ENCODE data around the gene SLC35F6.
A peak's percentile ranks its signal among the peaks of the same experiment; 100 is the strongest.

Gene SLC35F6, protein sequence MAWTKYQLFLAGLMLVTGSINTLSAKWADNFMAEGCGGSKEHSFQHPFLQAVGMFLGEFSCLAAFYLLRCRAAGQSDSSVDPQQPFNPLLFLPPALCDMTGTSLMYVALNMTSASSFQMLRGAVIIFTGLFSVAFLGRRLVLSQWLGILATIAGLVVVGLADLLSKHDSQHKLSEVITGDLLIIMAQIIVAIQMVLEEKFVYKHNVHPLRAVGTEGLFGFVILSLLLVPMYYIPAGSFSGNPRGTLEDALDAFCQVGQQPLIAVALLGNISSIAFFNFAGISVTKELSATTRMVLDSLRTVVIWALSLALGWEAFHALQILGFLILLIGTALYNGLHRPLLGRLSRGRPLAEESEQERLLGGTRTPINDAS

DNA sequence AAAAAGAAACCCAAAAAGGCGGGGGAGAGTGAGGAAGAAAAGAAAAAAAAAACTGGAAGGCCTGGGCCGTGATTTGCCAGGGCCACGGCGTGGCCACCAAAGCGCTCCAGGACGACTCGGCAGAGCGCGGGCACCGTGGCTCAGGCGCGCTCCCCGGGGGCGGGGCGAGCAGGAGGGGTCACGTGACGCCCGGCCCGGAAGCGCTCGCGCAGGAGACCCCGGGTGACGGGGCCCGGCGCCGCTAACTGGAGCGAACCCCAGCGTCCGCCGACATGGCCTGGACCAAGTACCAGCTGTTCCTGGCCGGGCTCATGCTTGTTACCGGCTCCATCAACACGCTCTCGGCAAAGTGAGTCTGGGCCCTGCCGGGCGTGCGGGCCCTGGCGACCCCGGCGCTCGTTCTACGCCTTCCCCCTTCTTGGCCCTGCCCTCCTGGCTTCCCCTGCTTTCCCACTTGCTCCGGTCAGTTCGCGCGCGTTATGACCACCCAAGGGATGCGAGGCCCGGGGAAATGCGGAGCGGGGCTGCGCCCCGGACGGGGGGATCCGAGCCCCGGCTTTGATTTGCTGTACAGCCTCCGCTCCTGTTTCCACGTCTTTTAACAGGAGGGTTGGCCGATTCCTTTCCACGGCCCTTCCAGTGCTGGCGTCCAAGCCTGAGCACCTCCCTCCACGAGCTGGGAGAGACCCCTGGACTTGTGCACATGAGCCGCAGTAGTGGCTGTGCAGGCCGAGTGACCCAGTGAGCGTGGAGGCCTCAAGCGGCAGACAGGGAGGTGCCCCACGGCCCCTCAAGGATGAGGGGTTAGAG, at the start of gene SLC35F6:
Gene SLC35F6, plus strand, starts transcription at position 207 of the 810 bp plus-strand sequence. Its CDS starts 66 bp downstream, at position 273.
- peak; percentile 89 for DNase-seq

DNA sequence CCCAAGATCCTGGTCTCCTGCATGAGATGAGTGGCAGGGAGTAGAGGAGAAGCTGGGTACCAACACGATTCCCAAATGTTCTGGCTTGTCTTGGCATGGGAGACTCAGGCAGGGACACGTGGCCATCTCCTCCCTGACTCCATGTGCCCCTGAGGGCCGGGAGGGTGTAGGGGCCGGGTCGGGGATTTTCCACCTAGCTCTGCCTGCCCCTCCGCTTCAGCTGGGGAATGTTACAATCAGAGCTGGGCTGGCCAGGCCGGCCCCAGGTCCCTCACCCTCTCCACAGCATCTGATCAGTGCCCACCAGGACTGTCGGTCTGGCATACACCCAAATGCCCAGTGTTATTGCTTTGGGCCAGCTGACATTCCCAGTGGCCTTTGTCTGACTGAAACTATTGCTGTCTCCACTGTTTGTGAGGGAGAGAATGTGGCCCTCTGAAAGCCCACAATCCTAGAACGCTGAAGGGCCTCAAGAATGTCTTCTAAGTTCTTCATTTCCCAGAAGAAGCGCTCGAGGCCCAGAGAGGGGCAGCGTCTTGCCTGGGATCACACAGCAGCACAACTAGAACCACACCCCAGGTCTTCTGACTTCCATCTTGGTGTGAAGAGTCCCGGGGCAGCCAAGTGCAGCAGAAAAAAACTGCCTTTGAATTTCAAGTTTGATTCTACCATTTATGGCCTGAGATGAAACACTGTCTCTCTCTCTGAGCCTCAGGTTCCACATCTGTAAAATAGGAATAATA, 48.4 kb upstream of the SLC35F6 start:
- no peak for DNase-seq

DNA sequence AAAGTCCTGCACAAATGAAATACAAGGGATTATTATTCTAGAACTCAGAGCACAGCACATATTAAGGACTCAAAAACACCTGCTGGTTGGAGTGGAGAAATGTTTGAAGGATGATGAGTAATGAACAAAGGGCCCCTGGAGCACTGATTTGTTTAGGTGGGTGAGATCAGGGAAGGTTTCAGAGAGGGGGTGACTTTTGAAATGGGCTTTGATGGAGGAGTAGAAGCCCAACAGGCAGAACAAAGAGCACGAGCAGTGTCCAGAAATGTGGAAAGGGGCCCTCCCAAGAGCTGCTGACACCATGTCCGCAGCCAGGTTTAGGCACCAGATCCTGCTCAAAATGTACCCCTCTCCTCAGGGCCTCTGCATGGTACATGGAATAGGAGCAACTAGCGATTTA, 47.7 kb upstream of the SLC35F6 start:
- no peak for DNase-seq

DNA sequence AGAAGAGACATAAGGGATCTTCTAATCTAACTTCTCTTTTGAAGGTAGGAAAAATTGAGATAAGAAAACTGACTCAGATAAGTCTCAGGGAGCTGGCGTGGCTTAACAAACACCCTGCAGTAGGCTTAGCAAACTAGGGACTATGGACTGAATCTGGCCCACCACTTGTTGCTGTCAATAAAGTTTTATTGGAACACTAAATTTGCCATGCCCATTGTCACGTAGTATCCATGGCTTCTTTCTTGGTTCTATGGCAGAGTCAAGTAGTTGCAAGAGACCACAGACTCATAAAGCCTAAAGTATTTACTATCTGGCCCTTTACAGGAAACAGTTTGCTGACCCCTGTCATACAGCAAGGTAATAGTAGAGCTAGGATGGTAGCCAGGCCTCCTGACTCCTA, 47.3 kb upstream of the SLC35F6 start:
- no peak for DNase-seq

DNA sequence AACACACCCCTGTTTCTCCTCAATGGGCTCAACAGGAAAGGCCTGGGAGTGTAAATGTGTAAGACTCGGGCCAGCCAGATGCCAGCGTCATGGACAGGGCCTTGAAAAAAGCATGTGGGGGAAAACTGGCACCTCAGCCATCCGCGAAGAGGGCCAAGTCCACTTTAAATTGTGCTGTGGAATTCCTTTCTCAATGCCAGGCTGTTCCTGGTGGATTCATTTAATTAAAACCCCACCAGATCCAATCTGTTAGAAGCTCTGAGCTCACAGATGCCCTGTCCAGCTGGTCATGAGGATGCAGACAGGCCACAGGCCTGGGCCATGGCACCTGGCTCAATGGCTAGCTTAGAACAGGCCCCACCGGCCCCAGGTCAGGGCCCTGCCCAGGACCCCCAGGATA, 46.7 kb upstream of the SLC35F6 start:
- no peak for DNase-seq

DNA sequence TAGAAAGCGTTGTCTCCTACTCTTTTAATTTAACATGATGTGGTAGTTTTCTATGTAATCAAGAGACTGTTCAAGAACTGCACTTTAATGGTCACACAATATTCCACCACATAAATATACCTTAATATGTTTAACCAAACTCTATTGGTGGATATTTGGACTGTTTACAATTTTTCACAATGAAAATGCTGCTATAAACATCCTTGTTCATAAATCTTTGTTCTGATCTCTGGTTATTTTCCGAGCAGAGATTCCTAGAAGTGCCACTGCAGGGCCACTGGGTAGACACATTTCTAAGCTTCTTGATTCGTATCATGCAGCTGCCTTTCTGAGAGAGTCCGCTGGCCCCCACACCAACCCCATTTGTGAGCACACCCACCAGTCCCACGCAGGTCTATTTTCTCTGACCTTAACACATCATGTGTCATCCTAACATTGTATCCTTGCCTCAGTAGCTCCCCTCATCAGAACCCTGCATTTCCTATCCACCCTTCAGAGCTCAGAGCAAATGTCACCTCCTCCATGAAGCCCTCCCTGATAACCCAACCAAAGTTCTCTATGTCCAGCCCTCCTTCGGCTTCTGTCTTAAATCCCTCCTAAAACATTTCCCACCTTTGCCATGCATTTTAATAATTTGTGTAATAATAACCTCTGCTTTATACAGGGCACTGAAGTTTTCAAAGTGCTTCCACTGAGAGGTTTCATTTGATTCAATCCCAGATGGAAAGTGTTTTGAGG, 45.0 kb upstream of the SLC35F6 start:
- no peak for DNase-seq

DNA sequence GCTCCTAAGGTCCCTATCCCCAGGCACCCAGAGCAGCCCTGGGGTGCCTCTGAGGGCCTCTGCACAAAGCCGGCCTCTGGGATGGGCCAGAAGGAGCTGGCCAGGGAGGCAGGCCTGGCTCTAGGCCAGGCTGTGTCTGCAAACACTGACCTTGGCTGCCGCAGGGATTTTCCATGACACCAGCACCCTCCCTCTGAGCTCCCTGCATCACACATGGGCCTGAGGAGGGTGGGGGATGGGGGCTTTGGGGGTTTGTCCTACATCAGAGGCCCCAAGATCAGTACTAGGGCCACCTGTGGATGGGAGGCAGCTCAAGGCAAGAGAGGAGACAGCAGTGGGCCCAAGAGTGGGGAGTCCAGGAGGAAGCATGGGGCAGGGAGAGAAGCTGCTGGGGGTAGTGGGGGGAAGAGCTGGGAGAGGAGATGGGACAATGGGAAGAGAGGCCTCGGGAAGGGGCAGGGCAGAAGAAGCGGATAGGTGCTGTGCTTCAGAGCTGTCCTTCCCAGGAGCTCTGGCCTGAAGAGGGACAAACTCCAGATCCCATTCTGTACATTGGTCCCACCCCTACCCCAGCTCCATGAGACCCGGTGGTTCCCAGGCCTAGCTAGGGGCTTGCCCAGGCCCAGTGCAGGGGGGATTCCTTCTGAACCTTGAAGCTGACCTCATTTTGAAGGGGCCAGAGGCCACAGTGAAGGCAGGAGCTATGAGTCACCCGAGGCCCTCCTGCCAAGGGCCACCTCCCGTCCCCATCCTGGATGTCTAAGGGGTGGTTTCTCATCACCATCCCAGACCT, 43.6 kb upstream of the SLC35F6 start:
- no peak for DNase-seq

DNA sequence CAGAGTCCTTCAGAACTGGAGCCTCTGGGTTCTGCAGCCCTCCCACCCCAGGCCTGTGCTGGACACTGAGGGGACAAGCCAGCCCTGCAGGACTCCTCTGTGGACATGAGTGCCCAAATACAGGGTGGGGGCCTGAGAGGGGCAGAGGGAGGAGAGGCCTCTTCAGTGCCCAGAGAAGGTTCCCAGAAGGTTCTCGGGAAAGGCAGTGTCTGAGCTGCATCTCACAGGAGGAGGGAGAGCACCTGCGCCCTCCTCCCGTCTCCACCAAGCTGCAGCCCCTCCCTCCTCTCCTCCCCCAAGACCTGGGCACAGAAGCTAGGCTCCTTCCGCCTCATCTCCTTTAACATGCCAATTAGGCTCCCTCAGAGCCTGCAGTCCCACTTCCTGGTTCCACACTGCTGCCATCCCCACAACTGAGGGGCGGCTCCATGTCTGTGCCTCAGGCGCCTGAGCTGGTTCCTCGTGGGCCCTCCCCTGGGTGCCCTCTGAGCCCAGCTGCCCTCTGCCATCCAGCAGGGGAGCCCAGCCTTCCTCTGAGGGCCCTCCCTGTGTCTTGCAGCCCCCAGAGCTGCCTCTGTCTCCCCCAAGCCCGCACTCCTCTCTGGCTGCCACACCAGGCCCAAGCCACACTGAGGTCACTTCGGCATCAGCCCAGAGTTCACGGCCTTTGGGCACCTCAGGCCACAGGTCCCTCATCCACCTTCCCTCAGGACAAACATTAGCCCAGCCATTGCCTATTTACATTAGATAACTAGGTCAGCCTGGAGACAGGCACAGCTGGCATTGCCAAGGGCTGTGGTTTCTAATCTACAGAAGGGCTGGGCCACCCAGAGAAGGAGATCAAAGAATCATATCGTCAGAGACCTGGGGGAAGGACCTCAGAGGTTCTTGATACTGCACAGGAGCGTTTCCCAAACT, 42.7 kb upstream of the SLC35F6 start:
- DNase-seq, result peak; percentile 13

DNA sequence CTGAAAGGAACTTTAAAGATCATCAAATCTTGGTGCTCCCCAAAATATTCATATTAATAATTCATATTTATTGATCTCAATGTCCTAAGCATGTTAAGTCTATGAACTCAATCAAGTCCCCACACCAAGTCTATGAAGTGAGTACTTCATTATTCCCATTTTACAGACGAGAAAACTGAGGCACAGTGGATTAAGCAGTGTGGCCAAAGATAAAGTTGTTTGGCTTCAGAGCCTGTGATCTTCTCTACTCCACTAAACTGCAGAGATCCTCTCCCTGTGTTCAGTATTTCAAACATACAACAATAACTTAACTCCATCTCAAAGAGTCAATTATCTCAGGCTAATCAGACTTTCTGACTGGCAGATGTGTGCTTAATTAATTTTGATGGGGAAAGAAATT, 41.8 kb upstream of the SLC35F6 start:
- DNase-seq, result no peak

DNA sequence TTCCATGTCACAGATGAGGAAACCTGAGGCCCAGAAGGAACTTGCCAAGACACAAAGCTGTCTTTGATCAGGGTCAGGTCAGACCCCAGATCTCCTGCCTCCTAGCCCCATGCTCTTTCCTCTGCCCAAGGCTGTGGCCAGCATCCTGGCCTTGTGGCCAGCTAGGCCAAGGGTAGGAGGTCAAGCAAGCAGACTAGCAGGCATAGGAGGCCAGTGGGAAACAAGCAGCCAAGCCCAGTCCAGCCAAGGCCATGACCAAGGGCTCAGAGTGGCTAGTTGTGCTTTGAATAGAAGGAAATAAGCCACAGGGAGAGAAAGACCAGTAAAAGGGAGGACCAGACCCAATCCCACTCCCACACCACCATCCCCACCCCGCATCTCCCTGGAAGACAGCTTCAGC, 41.2 kb upstream of the SLC35F6 start:
- DNase-seq, result no peak

DNA sequence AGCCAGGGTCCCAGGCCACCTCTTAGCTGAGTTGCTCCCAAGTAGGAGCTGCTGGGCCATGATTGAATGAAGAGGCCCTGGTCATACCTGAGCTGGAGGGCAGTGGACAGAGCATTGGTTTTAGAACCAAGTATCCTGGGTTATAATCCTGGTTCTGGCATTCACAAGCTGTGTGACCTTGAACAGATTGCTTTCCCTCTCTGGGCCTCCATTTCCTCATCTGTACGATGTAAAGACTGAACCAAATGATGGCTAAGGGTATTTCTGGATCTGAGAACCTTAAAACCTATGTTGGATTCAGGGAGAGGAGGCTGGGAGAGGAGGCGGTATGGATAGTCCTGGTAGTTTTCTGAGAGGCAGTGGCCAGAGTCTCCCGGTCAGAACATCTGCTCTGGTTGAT, 40.6 kb upstream of the SLC35F6 start:
- no peak for DNase-seq

DNA sequence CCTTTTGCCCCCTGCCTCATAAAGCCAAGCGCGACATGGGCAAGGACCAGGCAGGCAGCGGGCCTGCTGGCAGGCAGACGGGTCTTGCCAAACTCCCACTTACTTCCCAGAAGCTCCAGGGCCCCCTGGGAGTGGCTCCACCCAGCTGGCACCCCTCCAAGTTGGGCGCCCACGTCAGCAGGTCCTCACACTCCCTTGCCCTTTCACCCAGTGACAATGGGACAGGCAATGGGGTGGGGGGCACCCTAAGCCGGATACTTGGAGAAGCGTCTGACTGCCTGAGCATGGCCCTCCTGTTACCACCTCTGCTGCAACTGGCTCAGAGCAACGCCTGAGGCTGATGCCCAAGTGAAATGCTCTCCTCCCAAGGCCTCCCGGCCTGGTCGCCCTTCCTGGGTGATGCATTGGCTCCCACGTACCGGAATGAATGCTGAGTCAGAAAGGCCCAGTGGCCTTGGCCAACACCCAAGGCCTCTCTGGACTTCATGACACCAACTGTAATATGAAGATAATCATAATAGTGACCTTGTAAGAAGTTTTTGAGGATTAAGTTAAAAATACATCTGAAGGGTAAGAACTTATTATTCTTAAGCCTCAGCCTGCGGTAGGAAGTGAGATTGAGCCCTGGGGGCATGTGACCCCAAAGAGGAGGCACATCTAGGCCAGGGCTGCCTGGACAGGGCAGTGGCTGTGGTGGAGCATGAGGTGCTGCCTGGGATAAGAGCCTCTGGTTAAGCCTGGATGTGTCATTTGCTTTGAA, 39.9 kb upstream of the SLC35F6 start:
- DNase-seq, result peak; percentile 62

DNA sequence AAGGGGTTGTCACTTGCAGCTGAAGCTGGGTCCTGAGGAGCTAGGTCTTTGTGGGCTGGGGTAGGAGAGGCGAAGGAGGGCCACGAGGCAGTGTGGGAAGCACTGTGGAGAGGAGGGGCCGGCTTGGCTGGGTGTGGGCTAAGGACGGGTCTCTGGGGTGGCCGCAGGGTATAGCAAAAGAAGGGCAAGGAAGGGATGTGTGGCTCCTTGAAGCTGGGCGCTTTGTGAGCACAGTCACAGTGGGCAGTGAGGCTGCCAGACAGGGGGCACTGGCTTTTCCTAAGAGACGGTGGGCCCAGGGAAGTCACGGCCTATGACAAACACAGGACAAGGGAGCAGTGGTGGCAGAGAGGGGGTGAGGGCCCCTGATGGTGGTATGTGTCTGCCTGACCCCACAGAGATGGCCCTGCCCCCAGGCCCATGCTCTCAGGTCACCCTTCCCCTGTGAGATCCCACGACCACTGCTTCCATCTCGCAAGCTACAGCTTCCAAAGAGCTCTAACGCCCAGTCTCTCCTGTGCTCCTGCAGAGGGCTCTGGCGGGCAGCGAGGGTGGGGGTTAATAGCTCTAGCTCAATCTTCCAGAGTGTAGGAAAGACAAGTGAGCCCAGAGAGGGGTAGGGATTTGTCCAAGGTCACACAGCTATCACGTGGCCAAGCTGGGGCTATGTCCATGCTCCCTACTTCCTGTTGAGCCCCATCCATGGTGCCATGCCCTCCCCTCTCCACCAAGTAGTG, 39.1 kb upstream of the SLC35F6 start:
- no peak for DNase-seq

DNA sequence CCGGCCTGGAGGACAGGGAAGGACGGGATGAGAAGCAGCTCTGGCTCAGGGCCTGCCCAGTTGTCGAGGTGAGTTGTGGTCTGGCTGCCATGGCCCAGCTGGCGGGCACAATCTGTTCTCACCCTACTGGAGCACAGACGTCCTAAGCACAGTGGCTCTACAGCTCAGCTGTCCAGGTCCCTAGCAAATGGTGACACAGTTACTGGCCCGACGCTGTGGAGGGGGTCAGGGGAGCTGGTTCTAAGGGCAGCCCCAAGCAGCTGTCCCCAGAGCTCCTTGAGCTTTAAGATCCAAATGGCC, 38.6 kb upstream of the SLC35F6 start:
- DNase-seq, result no peak

DNA sequence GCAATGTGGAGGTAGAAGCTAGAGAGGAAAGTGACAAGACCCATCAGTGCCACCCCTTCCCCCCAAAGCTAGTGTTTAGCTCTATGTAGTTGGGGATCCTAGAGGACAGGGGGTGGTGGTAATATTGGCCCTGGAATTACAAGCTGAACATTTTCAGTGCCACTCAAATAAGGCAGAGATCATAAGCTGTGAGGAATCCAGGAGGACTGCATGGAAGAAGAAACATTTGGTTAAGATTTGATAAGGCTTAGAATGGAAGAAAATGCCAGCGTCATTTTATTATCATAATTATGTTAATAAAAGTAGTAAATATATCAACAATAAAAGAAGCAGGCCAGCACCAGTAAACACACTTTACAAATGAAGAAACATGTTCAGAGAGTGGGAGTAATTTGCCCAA, 37.9 kb upstream of the SLC35F6 start:
- no peak for DNase-seq

DNA sequence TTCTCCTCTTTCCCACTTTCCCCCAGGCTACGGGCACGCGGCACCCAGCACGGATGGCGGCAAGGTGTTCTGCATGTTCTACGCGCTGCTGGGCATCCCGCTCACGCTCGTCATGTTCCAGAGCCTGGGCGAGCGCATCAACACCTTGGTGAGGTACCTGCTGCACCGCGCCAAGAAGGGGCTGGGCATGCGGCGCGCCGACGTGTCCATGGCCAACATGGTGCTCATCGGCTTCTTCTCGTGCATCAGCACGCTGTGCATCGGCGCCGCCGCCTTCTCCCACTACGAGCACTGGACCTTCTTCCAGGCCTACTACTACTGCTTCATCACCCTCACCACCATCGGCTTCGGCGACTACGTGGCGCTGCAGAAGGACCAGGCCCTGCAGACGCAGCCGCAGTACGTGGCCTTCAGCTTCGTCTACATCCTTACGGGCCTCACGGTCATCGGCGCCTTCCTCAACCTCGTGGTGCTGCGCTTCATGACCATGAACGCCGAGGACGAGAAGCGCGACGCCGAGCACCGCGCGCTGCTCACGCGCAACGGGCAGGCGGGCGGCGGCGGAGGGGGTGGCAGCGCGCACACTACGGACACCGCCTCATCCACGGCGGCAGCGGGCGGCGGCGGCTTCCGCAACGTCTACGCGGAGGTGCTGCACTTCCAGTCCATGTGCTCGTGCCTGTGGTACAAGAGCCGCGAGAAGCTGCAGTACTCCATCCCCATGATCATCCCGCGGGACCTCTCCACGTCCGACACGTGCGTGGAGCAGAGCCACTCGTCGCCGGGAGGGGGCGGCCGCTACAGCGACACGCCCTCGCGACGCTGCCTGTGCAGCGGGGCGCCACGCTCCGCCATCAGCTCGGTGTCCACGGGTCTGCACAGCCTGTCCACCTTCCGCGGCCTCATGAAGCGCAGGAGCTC, 36.2 kb upstream of the SLC35F6 start:
- DNase-seq, result no peak

DNA sequence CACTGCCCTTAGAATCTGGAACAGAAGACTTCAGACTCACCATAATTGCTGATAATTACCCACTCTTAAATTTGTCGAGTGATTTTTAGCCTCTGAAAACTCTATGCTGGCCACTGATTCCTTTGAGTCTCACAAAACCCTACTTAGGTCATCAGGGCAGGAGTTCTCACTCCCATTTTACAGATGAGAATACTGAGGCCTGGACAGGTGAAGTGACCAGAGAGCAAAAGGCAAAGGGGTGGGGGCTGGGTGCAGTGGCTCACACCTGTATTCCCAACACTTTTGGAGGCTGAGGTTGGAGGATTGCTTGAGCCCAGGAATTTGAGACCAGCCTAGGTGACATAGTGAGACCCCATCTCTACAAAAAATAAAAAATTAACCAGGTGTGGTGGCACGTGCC, 34.8 kb upstream of the SLC35F6 start:
- no peak for DNase-seq

DNA sequence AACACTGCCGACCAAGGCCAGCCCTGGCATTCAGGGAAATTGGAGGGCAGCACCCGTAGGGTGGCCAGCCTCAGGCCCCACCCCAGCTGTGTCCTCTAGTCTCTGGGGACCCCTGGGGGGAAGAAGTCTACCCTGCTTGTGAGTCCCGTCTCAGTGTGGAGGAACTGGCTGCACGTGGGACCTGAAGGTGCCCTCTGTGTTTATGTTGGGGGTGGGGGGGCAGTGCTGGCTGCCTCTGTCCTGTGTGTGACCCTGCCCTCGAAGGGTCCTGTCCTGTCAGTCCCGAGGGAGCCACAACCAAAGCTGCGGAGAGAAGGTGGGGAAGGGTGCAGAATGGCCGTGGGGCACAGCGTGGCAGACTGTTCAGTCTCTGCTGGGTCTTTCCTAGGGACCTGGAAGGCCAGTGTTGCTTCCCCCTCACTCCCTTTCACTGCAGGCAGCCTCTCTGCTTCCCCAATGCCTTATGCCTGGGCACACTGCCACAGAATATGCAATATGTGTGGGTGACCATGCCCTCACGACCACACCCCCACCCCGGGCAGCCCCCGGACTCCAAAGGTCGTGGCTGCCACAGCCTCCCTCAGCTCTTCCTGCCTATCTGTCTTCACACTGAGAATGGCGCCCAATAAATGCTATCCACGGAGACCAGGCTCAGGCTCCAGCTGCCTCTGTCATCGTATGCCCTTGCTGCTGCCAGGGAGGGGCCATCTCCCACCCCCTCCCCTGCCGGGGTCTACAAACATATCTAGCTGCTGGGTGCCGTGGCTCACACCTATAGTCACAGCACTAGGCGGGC, 33.3 kb upstream of the SLC35F6 start:
- no peak for DNase-seq

Measured in OCI-M1 (cell line).